ENCODE results near the gene TAL2. TPM values are rescaled to one million over a fixed set of nuclear protein-coding genes. Genes with fewer than 3 reads are reported as not detected.
A peak's percentile ranks its signal among the peaks of the same experiment; 100 is the strongest.

Gene TAL2
- total RNA-seq (2014; rRNA removed; shearing (Covaris generic)) = not detected in 2 replicates
- polyA plus RNA-seq (2015; cell fraction: cytosol; rRNA removed) = not detected in 2 replicates
- 0.52 and 0.62 TPM in 2 replicates for polyA plus RNA-seq (2015; cell fraction: nucleus; rRNA removed)

- in situ Hi-C loops (cut with HindIII; ENCODE audit: low pct_unique_long_range_greater_than_20kb, low sequenced_read_pairs) = no loop called here
Measured at GRCh38 chr9:105662184-105663104, at the start of gene TAL2. TAL2 (plus strand) TSS chr9:105662457; CDS start chr9:105662497, 40 bp downstream.

GRCh38 chr9:105621001-105621400 is 41.3 kb upstream of the TAL2 start:
- no peak for DNase-seq (ENCODE audit: low read depth, low spot score)
- in situ Hi-C loops (cut with HindIII; ENCODE audit: low pct_unique_long_range_greater_than_20kb, low sequenced_read_pairs) = no loop called here

More at GRCh38 chr9:105662184-105663104, at the start of gene TAL2:
- DNase-seq (ENCODE audit: low read depth, low spot score) = no peak

GRCh38 chr9:105625088-105625487 is 37.2 kb upstream of the TAL2 start:
- in situ Hi-C loops (cut with HindIII; ENCODE audit: low pct_unique_long_range_greater_than_20kb, low sequenced_read_pairs) = no loop called here

GRCh38 chr9:105632807-105633206 is 29.4 kb upstream of the TAL2 start:
- in situ Hi-C loops (cut with HindIII; ENCODE audit: low pct_unique_long_range_greater_than_20kb, low sequenced_read_pairs) = no loop called here
- no peak for DNase-seq (ENCODE audit: low read depth, low spot score)

More at GRCh38 chr9:105625088-105625487, 37.2 kb upstream of the TAL2 start:
- no peak for DNase-seq (ENCODE audit: low read depth, low spot score)

GRCh38 chr9:105633411-105633810 is 28.8 kb upstream of the TAL2 start:
- no peak for DNase-seq (ENCODE audit: low read depth, low spot score)
- in situ Hi-C loops (cut with HindIII; ENCODE audit: low pct_unique_long_range_greater_than_20kb, low sequenced_read_pairs) = no loop called here

- in situ Hi-C loops (cut with HindIII; ENCODE audit: low pct_unique_long_range_greater_than_20kb, low sequenced_read_pairs) = no loop called here
- DNase-seq (ENCODE audit: low read depth, low spot score) = no peak
Measured at GRCh38 chr9:105636331-105636730, 25.9 kb upstream of the TAL2 start.

GRCh38 chr9:105637787-105638395 is 24.4 kb upstream of the TAL2 start:
- peak; percentile 47 for DNase-seq (ENCODE audit: low read depth, low spot score)
- in situ Hi-C loops (cut with HindIII; ENCODE audit: low pct_unique_long_range_greater_than_20kb, low sequenced_read_pairs) = no loop called here

- no peak for DNase-seq (ENCODE audit: low read depth, low spot score)
- in situ Hi-C loops (cut with HindIII; ENCODE audit: low pct_unique_long_range_greater_than_20kb, low sequenced_read_pairs) = no loop called here
Measured at GRCh38 chr9:105639936-105640335, 22.3 kb upstream of the TAL2 start.

- in situ Hi-C loops (cut with HindIII; ENCODE audit: low pct_unique_long_range_greater_than_20kb, low sequenced_read_pairs) = no loop called here
- DNase-seq (ENCODE audit: low read depth, low spot score) = no peak
Measured at GRCh38 chr9:105643795-105644194, 18.5 kb upstream of the TAL2 start.

- DNase-seq (ENCODE audit: low read depth, low spot score) = no peak
- in situ Hi-C loops (cut with HindIII; ENCODE audit: low pct_unique_long_range_greater_than_20kb, low sequenced_read_pairs) = no loop called here
Measured at GRCh38 chr9:105646879-105647594, 15.2 kb upstream of the TAL2 start.

GRCh38 chr9:105647595-105648349 is 14.5 kb upstream of the TAL2 start:
- in situ Hi-C loops (cut with HindIII; ENCODE audit: low pct_unique_long_range_greater_than_20kb, low sequenced_read_pairs) = no loop called here
- DNase-seq (ENCODE audit: low read depth, low spot score) = no peak

GRCh38 chr9:105651806-105652205 is 10.5 kb upstream of the TAL2 start:
- in situ Hi-C loops (cut with HindIII; ENCODE audit: low pct_unique_long_range_greater_than_20kb, low sequenced_read_pairs) = no loop called here

GRCh38 chr9:105656131-105656921 is 5.9 kb upstream of the TAL2 start:
- in situ Hi-C loops (cut with HindIII; ENCODE audit: low pct_unique_long_range_greater_than_20kb, low sequenced_read_pairs) = no loop called here
- no peak for DNase-seq (ENCODE audit: low read depth, low spot score)

More at GRCh38 chr9:105651806-105652205, 10.5 kb upstream of the TAL2 start:
- DNase-seq (ENCODE audit: low read depth, low spot score) = no peak

- no peak for DNase-seq (ENCODE audit: low read depth, low spot score)
- in situ Hi-C loops (cut with HindIII; ENCODE audit: low pct_unique_long_range_greater_than_20kb, low sequenced_read_pairs) = no loop called here
Measured at GRCh38 chr9:105658351-105658750, 3.9 kb upstream of the TAL2 start.

- in situ Hi-C loops (cut with HindIII; ENCODE audit: low pct_unique_long_range_greater_than_20kb, low sequenced_read_pairs) = no loop called here
- DNase-seq (ENCODE audit: low read depth, low spot score) = no peak
Measured at GRCh38 chr9:105661011-105661410, 1.2 kb upstream of the TAL2 start.

GRCh38 chr9:105663914-105664313 is 1.7 kb downstream of the TAL2 start:
- DNase-seq (ENCODE audit: low read depth, low spot score) = no peak
- in situ Hi-C loops (cut with HindIII; ENCODE audit: low pct_unique_long_range_greater_than_20kb, low sequenced_read_pairs) = no loop called here

- in situ Hi-C loops (cut with HindIII; ENCODE audit: low pct_unique_long_range_greater_than_20kb, low sequenced_read_pairs) = no loop called here
Measured at GRCh38 chr9:105667867-105668266, 5.6 kb downstream of the TAL2 start.

More at GRCh38 chr9:105667867-105668266, 5.6 kb downstream of the TAL2 start:
- no peak for DNase-seq (ENCODE audit: low read depth, low spot score)

All from SK-MEL-5 (cell line).